ENCODE data around the gene MUTYH. TPM values are rescaled to one million over a fixed set of nuclear protein-coding genes. Genes with fewer than 3 reads are reported as not detected.

MUTYH gene
- total RNA-seq, 1 donor from 2014 or later = 25.1 TPM

GRCh38 chr1:45306319-45306718, 33.9 kb downstream of the MUTYH start:
- DNase-seq (ENCODE audit: extremely low spot score, unreplicated experiment) = peak; percentile 38
- no peak overlapping the region for H3K4me3 Mint-ChIP-seq (ENCODE audit: unreplicated experiment)
- H3K27ac Mint-ChIP-seq (ENCODE audit: unreplicated experiment) = no peak overlapping the region
- H3K4me1 Mint-ChIP-seq (ENCODE audit: unreplicated experiment) = peaks cover 13% of the 10 kb centered on the region
- TF ChIP-seq CTCF (IDR thresholded peaks at IDR 0.05) = no peak
- no peaks in the 10 kb centered on the region for H3K9me3 Mint-ChIP-seq (ENCODE audit: unreplicated experiment)
- no peaks in the 10 kb centered on the region for H3K27me3 Mint-ChIP-seq (ENCODE audit: unreplicated experiment)
- H3K36me3 Mint-ChIP-seq (ENCODE audit: unreplicated experiment) = no peaks in the 10 kb centered on the region

DNA sequence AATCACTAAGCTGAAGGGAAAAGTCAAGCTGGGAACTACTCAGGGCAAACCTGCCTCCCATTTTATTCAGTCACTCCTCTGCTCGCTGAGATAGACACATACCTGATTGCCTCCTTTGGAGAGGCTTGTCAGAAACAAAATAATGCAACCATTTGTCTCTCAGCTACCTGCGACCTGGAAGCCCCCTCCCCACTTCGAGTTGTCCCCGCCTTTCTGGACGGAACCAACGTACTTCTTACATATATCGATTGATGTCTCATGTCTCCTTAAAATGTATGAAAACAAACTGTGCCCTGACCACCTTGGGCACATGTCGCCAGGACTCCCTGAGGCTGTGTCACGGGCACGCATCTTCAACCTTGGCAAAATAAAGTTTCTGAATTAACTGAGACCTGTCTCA, 35.0 kb downstream of the MUTYH start:
- Mint-ChIP-seq H3K27ac (ENCODE audit: unreplicated experiment) (no peak overlapping the region), H3K4me1 (ENCODE audit: unreplicated experiment) (peaks cover 13% of the 10 kb centered on the region), H3K36me3 (ENCODE audit: unreplicated experiment) (no peaks in the 10 kb centered on the region), H3K9me3 (ENCODE audit: unreplicated experiment) (no peaks in the 10 kb centered on the region), H3K27me3 (ENCODE audit: unreplicated experiment) (no peaks in the 10 kb centered on the region), H3K4me3 (ENCODE audit: unreplicated experiment) (peak overlapping the region; percentile 51)
- TF ChIP-seq CTCF (IDR thresholded peaks at IDR 0.05) = no peak
- DNase-seq (ENCODE audit: extremely low spot score, unreplicated experiment) = peak; percentile 32

DNA sequence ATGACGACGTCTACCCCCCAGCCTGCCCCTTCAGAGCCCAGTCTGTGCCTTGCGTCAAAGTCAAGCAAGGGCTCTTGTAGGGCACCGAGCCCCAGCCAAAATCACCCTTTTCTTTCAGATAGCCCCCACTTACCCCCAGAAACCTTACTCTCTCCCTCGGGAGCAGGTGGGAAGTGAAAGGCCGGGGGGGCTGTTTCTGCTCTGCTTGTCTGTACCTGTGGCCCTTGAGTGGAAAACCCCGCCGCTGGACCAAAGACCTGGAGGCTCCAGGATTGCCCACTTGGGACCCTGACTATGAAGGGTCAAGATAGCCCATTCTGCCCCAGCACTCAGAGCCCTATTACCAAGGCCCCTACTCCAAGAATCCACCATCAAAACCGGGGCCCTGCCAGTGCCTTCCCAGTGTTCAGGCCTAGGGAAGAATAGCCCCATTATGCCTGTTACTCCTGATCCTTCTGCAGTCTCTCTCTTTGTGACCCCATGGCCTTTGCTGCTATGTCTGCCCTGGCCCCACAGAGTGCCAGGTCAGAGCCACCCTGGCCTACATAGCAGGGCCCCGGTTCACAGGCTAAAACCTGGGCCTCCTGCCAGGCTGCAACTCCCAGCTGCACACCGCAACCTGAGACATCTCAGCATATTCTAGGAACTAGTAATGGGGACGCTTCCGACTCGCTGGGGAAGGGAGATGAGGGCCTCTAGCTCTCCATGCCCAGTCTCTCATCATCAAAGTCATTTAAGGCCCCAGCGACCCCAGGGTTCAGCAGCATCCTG, 35.7 kb downstream of the MUTYH start:
- DNase-seq (ENCODE audit: extremely low spot score, unreplicated experiment) = peak; percentile 71
- no peak for TF ChIP-seq CTCF (IDR thresholded peaks at IDR 0.05)
- H3K27ac Mint-ChIP-seq (ENCODE audit: unreplicated experiment) = peak overlapping the region; percentile 91
- no peaks in the 10 kb centered on the region for H3K27me3 Mint-ChIP-seq (ENCODE audit: unreplicated experiment)
- H3K4me3 Mint-ChIP-seq (ENCODE audit: unreplicated experiment) = peak overlapping the region; percentile 92
- H3K36me3 Mint-ChIP-seq (ENCODE audit: unreplicated experiment) = no peaks in the 10 kb centered on the region
- no peaks in the 10 kb centered on the region for H3K9me3 Mint-ChIP-seq (ENCODE audit: unreplicated experiment)
- peaks cover 13% of the 10 kb centered on the region for H3K4me1 Mint-ChIP-seq (ENCODE audit: unreplicated experiment)

- no peaks in the 10 kb centered on the region for H3K36me3 Mint-ChIP-seq (ENCODE audit: unreplicated experiment)
- H3K27me3 Mint-ChIP-seq (ENCODE audit: unreplicated experiment) = no peaks in the 10 kb centered on the region
- DNase-seq (ENCODE audit: extremely low spot score, unreplicated experiment) = peak; percentile 98
- peak overlapping the region; percentile 96 for H3K27ac Mint-ChIP-seq (ENCODE audit: unreplicated experiment)
- TF ChIP-seq CTCF (IDR thresholded peaks at IDR 0.05) = peak; percentile 56
- peak overlapping the region; percentile 92 for H3K4me3 Mint-ChIP-seq (ENCODE audit: unreplicated experiment)
- H3K4me1 Mint-ChIP-seq (ENCODE audit: unreplicated experiment) = peaks cover 13% of the 10 kb centered on the region
- no peaks in the 10 kb centered on the region for H3K9me3 Mint-ChIP-seq (ENCODE audit: unreplicated experiment)
Measured at GRCh38 chr1:45303520-45304310, 36.5 kb downstream of the MUTYH start.

Measured in osteocyte (in vitro differentiated cells).